ENCODE results near the gene FAM171A1. TPM values are rescaled to one million over a fixed set of nuclear protein-coding genes. Genes with fewer than 3 reads are reported as not detected.
A peak's percentile ranks its signal among the peaks of the same experiment; 100 is the strongest.

FAM171A1 gene
- total RNA-seq, 1 experiment from 2014 or later, result 46.5 TPM

- intact Hi-C loops (cut with micrococcal nuclease; ENCODE audit: unreplicated experiment), result no loop called here
- no peaks in the 10 kb centered on the region for H3K36me3 ChIP-seq (ENCODE audit: insufficient read depth, low read length, poor library complexity, severe bottlenecking)
- POLR2A ChIA-PET (ENCODE audit: low non-redundant PET), result no interaction called here
- CTCF ChIA-PET, result no interaction called here
- H3K4me3 ChIP-seq (ENCODE audit: low read depth, low read length, poor library complexity, severe bottlenecking), result no peak overlapping the region
- TF ChIP-seq EZH2 (IDR thresholded peaks at IDR 0.05; ENCODE audit: borderline replicate concordance, low read depth, low read length, poor library complexity, severe bottlenecking), result no peak
- no peak for TF ChIP-seq CTCF (conservative IDR thresholded peaks at IDR 0.05; ENCODE audit: low read depth, low read length)
- BruUV-seq (replicated peaks), result no TSS peak
- H3K27ac ChIP-seq (ENCODE audit: low read depth, low read length, poor library complexity, severe bottlenecking), result no peak overlapping the region
- no peak for DNase-seq (ENCODE audit: low spot score)
- H3K9me3 ChIP-seq (ENCODE audit: low read depth, low read length, poor library complexity, severe bottlenecking), result no peaks in the 10 kb centered on the region
- H3K4me1 ChIP-seq (ENCODE audit: insufficient read depth, low read length, poor library complexity, severe bottlenecking), result peaks cover 12% of the 10 kb centered on the region
- no peaks in the 10 kb centered on the region for H3K27me3 ChIP-seq (replicated peaks; ENCODE audit: insufficient read depth, low read depth, low read length, poor library complexity)
Observed at GRCh38 chr10:15201589-15202300, 169.3 kb downstream of the FAM171A1 start.

- ChIA-PET CTCF (no interaction called here), POLR2A (ENCODE audit: low non-redundant PET) (no interaction called here)
- Histone ChIP-seq H3K27ac (ENCODE audit: low read depth, low read length, poor library complexity, severe bottlenecking) (no peak overlapping the region), H3K27me3 (replicated peaks; ENCODE audit: insufficient read depth, low read depth, low read length, poor library complexity) (no peaks in the 10 kb centered on the region), H3K36me3 (ENCODE audit: insufficient read depth, low read length, poor library complexity, severe bottlenecking) (no peaks in the 10 kb centered on the region), H3K9me3 (ENCODE audit: low read depth, low read length, poor library complexity, severe bottlenecking) (no peaks in the 10 kb centered on the region), H3K4me1 (ENCODE audit: insufficient read depth, low read length, poor library complexity, severe bottlenecking) (peaks cover 19% of the 10 kb centered on the region), H3K4me3 (ENCODE audit: low read depth, low read length, poor library complexity, severe bottlenecking) (no peak overlapping the region)
- intact Hi-C loops (cut with micrococcal nuclease; ENCODE audit: unreplicated experiment), result no loop called here
- peak; percentile 66 for DNase-seq (ENCODE audit: low spot score)
- TF ChIP-seq CTCF (conservative IDR thresholded peaks at IDR 0.05; ENCODE audit: low read depth, low read length) (no peak), EZH2 (IDR thresholded peaks at IDR 0.05; ENCODE audit: borderline replicate concordance, low read depth, low read length, poor library complexity, severe bottlenecking) (no peak)
- no TSS peak for BruUV-seq (replicated peaks)
Observed at GRCh38 chr10:15200626-15201025, 170.5 kb downstream of the FAM171A1 start.

- Histone ChIP-seq H3K36me3 (ENCODE audit: insufficient read depth, low read length, poor library complexity, severe bottlenecking) (no peaks in the 10 kb centered on the region), H3K27ac (ENCODE audit: low read depth, low read length, poor library complexity, severe bottlenecking) (no peak overlapping the region), H3K4me1 (ENCODE audit: insufficient read depth, low read length, poor library complexity, severe bottlenecking) (peaks cover 19% of the 10 kb centered on the region), H3K4me3 (ENCODE audit: low read depth, low read length, poor library complexity, severe bottlenecking) (no peak overlapping the region), H3K27me3 (replicated peaks; ENCODE audit: insufficient read depth, low read depth, low read length, poor library complexity) (no peaks in the 10 kb centered on the region), H3K9me3 (ENCODE audit: low read depth, low read length, poor library complexity, severe bottlenecking) (no peaks in the 10 kb centered on the region)
- DNase-seq (ENCODE audit: low spot score), result no peak
- intact Hi-C loops (cut with micrococcal nuclease; ENCODE audit: unreplicated experiment), result no loop called here
- ChIA-PET CTCF (no interaction called here), POLR2A (ENCODE audit: low non-redundant PET) (no interaction called here)
- no TSS peak for BruUV-seq (replicated peaks)
- TF ChIP-seq EZH2 (IDR thresholded peaks at IDR 0.05; ENCODE audit: borderline replicate concordance, low read depth, low read length, poor library complexity, severe bottlenecking) (no peak), CTCF (conservative IDR thresholded peaks at IDR 0.05; ENCODE audit: low read depth, low read length) (no peak)
Observed at GRCh38 chr10:15197911-15198310, 173.2 kb downstream of the FAM171A1 start.
